GM18498 (cell line): Measurements from ENCODE around the gene RIPOR3.
"Not testable (repeated sequence)": the region's sequence is repeated elsewhere in the genome, so short reads cannot be mapped to it uniquely, and the experiment has no call there.

Experiments
- ATAC-seq: cut with Tn5 transposase; IDR thresholded peaks from one replicate; pipeline ENCODE4 v1.9.1; 2021; ENCODE audit warnings: mild to moderate bottlenecking, moderate library complexity; ENCODE audit not compliant: unreplicated experiment

Gene RIPOR3

DNA sequence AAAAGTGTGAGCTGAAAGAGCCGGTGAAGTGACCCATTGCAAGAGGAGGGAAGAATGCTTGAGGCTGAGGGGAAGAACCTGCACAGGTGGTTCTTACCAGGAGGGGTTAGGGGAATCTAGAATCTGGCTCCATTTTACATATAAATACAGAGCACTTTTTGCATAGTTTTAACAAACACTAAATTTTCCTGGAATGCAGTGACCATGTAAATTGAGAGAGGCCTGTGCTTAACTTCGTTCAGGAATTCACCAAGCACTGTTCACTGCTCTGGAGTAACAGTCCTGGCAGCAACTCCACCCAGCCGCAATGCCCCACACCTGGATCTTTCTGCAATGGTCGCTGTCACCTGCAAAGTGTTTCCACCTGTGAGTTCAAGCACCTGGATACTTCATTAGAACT is 13.2 kb upstream of the RIPOR3 start:
- ATAC-seq: no peak

DNA sequence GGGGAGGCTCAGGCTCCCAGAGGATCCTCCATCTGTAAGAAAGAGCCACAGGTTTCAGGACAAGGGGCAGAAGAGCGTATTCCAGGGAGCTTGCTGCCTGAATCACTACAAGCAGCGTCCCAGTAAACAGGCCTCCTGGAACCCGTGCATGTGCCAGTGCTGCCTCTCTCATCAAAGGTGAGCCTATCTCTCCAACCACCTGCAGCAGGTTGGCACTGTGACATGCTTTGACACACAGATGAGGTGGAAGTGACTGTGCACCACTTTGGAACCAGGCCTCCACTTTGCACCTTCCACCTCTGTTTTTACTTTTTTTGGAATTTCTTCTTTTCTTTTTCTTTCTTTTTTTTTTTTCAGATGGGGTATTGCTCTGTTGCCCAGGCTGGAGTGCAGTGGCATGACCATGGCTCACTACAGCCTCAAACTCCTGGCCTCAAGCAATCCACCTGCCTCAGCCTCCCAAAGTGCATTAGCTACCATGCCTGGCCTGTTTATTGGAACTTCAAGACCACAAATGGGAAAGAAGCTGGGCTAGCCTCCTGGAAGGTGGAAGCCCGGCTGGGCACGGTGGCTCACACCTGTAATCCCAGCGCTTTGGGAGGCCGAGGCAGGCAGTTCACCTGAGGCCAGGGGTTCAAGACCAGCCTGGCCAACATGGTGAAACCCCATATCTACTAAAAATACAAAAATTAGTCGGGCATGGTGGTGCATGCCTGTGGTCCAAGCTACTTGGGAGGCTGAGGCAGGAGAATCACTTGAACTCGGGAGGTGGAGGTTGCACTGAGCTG is 12.5 kb upstream of the RIPOR3 start:
- ATAC-seq: not testable (repeated sequence)

DNA sequence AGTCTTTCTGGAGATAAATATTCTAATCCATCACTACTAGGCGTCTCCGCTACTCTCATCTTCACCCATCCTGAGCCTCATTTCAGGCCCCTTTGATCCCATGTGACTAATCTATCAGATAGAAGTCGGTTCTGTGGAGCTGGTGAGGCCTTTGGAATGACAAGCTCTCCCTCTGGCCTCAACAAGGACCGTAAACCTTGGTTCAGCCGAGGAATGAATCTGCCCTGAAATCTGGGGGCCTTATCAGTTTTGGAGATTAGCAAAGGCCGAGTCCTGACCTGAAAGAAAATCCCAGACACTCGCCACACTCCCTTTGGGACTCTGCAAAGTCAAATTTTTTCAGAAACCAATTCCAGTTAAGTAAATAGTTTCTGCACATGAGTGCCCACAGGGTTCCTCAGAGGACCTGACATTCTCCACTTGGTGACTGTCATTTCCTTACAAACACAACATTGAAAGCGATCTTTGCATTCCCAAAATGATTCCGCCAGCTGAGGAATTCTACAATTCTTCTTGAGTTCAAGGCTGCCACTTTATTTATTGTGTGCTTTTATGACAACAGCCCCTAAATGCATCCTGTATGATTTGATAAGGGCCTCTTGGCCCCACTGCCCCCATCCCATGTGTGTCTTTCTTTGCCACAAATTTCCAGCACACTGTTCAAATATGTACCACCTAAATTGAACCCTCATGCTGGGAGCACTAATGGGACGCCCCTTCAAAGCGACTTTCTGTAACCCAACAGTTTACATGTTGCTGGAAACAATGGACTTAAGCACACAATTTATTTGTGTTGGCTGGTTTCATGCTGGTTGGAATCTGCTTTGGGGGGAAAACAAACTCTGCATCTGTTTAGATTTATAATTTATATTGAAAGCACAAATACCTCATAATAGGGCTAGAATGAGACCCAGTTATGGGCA is 10.0 kb upstream of the RIPOR3 start:
- no peak for ATAC-seq

DNA sequence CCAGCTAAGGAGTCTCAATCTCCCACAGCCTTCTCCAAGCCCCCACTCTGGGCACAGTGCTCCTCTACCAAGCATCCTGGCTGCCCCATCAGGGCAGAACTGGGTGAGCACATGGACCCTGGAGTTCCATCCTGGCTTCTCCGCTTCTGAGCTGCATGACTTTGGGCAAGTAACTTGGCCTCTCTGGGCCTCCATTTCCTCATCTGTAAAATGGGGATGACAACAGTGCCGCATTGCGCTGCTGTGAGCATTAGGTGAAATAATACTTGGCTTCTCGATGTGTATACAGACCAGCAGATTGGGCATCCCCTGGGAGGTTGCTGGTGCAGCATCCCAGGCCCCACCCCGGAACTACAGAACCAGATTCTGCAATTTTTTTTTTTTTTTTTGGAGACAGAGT is 8.3 kb upstream of the RIPOR3 start:
- ATAC-seq: no peak

DNA sequence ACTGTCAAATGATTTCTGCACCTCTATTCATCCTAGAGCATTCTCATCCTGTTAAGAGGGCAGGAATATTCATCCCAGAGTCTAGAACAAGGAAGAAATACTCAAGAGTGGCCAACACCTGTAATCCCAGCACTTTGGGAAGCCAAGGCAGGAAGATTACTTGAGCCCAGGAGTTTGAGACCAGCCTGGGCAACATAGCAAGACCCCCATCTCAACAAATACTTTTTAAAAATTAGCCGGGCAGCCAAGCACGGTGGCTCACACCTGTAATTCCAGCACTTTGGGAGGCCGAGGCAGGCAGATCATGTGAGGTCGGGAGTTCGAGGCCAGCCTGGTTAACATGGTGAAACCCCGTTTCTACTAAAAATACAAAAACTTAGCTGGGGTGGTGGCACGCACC is 6.9 kb upstream of the RIPOR3 start:
- ATAC-seq: not testable (repeated sequence)

DNA sequence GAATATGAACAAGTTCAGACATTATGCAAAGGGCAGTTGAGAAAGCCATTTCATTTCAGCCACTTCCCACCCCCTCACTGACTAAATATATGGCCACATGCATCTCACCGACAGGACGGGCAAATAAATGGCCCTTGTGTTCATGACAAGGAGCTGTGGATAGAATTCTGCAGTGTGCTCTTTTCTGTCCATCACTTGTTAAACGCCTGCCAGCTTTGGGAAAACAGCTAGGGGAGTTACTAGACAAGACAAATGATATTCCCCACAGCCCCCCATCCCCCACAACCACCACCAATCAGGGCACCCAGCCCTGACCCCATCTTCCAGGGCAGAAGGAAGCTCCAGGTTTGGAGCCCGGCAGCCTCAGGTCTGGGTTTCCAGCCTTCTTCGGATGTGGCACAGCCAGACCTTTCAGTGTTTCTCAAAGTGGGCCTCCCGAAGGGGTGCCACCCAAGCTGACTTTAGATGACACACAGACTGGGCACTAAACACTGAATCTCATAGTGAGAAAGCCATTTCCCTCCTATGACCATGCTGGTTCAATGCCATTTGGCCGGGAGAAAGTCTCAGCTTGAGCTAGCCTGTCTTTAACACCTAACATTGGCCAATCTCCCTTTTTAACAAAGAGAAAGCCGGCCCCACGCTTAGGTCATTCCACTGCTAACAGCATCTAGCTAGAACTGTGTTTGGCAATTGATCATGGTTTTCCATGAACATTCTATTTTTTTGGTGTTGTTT is 4.0 kb upstream of the RIPOR3 start:
- no peak for ATAC-seq

DNA sequence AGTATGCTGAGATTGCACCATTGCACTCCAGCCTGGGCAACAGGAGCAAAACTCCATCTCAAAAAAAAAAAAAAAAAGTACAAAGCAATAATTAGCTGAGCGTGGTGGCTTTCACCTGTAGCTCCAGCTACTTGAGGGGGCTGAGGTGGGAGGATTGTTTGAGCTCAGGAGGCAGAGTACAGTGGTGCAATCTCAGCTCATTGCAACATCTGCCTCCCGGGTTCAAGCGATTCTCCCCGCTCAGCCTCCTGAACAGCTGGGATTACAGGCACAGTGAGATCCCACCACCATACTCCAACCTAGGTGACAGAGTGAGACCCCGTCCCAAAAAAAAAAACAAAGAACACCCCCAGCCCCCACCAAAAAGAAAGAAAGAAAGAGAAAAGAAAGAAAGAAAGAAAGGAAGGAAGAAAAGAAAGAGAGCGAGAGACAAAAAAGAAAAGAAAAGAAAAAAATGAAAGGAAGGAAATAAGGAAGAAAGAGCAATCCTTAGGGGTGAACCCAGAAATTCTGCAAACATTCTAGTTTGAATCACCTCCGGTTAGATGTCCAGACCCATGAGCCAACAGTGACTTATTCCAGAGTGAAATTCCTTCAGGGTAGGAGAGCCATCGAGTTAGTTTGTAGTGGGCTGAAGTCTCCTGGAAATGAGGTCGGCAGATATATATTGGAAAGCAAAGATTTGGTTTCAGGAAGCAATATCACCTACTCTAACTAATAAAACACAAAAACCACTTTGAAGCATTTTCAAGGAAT is 3.2 kb upstream of the RIPOR3 start:
- ATAC-seq: no peak

DNA sequence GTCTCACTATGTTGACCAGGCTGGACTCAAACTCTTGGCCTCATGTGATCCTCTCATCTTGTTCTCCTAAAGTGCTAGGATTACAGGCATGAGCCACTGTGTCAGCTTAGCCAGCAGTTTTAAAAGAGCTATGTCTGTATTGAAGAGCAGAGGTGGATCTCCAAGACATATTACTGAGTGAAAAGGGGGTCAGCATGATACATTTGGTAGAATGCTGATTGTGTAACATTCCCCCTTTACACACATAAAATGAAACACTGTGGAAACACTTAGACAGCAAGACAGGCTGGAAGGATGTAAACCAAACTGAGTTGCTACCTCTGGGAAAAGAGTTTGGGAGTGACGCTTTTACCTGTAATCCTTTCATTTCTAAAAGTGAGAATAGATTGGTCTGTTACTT is 1.7 kb upstream of the RIPOR3 start:
- no peak for ATAC-seq

DNA sequence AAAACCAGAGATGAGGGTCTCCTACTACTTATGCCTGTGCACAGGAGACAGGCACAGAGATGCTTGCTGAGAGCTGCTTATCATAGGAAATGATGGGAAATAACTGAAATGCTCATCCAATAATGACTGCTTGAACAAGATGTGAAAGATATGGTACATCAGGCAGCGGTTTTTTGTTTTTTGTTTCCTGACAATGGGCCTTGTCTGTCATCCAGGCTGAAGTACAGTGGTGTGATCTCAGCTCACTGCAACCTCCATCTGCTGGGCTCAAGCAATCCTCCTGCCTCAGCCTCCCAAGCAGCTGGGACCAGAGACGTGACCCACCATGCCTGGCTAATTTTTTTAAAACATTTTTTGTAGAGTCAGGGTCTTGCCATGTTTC is 1.2 kb upstream of the RIPOR3 start:
- ATAC-seq: no peak

DNA sequence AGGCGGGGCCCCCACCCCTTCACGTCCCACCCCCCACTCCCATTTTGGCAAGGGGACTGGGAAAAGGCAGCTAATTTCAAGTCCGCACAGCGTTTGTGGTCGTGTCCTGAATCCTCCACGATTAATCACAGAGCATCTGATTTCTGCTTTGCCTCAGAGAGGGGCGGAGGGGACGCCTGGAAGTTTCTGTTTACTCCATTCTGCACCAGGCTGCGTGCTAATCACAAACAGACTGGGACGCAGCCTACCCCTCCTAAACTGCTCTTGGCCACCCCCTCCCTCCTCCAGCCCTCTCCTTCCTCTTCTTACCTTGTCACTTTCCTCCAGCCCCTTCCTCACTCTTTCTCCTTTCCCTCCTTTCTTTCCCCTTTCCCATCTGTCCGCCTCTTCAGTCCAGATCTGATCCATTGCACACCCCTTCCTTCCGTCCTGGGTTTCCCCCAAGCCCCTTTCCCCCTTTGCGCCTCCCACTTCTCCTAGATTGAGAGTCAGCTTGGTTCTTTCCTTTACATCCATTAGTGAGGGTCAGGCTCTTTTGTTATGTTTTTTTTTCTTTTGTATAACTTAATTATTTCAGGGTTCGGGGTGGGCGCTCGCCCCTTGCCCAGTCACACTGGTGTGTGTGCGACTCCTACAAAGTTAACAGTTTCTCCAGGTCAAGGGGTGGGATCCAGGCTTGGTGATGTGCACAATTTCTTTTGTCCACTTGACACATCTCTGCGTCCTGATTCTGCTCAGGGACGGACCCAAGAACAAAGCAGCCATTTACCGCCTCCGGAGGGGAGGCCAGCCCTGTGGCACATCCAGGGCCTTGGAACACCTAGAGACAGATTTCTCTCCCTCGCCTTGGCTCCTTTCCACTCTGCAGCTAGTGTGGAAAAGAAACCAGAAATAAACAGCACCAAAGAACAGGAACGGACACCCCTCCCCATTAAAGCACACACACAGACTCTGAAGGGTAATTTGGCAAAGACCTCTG is 520 bp upstream of the RIPOR3 start:
- ATAC-seq: no peak

DNA sequence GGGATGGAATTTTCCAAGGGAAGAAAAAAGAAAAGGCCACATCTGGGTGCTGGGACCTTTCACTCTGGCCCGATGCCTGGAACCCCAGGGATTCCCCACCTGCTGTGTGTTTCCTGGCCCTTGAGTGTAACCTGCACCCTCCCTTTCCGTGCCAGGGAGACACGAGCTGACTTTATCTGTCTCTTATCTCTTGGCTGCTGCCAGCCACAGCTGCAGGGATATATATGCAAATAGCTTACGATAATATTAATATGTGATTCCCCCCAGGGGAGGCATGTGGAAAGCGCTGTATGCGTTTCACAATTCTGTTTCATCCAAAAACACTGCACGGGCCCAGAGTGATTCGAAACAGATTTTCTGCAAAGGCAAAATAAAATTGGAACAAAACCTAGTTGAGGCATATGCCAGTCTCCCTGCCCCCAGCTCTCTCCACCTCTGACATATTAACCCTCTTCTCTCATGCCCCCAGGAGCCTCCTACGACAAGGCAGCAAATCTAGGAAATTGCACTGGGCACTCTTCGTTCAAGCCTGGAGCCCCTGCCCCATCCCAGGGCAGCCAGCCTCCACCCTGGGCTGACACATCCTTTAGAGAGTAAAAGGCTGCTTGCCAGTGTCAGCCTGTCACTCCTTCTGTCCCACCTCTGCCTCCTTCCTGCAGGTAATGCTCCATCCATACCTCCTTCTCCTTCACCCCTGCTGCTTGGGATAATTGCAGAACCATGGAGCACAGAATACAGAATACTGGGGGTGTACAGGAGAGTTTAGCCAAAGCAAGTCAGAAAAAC is 1.3 kb downstream of the RIPOR3 start:
- no peak for ATAC-seq

DNA sequence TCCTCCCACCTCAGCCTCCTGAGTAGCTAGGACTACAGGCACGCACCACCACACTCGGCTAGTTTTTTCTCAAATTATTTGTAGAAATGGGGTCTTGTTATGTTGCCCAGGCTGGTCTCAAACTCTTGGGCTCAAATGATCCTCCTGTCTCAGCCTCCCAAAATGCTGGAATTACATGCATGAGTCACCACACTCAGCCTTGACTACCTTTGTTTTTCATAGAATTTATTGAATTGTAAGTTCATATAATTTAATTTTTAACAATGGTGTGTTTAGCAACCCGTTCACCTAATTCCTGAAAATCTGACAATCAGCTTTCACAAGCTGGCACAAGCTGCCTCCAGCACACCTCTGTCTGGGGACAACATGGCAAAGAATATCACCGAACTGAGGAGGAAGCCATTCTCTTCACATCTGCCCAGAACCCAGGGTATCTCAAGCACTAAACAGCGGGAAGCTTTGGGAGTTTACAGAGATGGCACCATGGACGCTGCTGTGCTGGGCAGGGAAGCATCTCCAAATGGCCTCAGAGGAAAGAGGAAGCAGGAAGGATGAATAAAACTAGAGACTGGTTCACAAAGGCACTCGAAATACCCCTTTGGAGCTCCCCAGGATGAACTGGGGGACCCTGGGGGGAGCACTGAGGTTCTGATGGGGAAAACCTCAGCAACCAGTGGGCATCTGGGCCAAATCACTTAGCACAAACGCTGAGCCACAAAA is 2.9 kb downstream of the RIPOR3 start:
- ATAC-seq: no peak

DNA sequence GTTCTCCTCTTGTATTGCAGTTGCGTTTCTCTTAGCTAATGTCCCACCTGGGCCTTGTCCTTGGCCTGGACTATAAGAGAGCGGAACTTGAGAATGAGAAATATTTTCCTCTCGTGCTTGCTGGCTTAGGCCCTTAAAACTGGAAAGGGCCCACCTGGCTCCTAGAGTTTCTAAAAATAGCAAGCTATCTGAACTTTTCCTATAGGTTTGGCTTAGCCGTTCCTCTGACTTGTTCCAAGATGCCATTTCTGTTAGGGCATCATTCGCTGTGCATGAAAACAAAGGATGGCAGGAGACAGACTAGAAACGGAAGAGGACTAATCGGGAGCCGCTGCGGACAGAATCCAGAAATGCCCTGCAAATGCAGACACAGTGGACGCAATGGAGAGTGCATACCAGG is 4.5 kb downstream of the RIPOR3 start:
- no peak for ATAC-seq

DNA sequence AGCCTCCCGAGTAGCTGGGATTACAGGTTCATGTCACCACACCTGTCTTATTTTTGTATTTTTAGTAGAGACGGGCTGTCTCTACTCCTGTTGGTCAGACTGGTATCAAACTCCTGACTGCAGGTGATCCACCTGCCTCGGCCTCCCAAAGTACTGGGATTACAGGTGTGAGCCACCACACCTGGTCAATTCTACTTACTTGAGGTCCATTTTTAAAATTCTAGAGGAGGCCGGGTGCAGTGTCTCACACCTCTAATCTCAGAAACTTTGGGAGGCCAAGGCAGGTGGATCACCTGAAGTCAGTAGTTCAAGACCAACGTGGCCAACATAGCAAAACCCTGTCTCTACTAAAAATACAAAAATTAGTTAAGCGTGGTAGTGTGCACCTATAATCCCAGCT is 7.8 kb downstream of the RIPOR3 start:
- ATAC-seq: no peak

DNA sequence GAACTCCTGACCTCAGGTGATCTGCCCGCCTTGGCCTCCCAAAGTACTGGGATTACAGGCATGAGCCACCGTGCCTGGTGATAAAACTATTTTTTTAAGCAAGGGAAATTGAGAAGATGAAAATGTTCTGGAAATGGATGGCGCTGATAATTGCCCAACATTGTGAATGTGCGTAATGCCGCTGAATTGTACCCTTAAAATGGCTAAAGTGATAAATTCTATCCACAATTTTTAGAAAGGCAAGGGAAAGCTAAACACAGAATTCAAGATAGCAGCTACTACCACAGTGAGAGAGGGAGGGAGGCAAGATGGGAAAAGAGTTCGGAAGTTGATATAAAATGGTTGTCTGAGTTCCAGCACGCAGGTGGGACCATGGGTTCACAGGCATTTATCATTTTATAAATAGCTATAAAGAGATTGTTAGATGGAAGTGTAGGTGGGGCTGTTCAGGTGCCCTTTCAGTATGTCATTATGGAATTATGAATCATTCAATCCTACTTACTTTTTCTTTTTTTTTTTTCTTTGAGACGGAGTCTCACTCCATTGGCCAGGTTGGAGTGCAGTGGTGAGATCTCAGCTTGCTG is 8.3 kb downstream of the RIPOR3 start:
- no peak for ATAC-seq

DNA sequence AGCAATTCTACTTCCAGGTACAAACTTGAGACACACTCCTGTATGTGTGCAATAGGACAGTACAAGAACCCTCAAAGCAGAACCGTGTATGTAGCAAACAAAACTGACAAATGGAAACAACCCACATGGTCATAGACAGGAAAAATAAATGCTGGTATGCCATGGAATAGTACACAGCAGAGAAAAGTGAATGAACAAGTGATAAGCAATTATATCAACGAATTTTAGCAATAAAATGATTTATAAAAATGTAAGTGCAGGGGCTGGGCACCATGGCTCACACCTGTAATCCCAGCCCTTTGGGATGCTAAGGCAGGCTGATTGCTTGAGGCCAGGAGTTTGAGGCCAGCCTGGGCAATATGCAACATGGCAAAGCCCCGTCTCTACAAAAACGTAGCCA is 9.3 kb downstream of the RIPOR3 start:
- ATAC-seq: no peak

DNA sequence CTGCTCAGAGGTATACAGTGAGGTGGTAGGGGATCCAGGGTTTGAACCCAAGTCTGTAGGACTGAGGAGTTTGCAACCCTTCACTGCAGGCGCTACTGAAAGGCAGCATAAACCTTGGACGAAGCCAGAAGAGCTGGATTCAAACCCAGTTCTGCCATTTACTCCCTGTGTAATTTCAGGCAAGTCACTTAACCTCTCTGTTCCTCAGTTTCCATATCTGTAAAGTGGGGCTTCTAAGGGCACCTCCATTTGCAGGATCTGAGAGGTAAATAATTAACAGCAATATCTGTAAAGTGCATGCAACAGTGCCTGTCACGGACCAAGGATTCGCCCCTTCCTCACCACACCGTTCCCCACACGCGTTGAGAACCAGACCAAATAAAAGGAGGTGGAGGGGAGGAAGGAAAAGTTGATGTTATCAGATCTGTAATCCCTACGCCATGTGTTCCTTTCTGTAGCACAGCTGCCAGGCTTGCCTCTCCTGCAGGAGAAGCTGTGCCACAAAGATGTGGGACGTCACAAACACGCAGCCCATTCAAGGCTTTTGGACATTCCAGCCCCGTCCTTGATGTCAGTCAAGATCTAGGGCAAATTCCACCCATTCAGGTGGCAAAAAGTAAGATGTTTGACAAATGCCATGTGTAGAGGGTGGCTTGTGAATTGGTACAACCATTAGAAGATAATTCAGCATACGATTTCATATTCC is 9.8 kb downstream of the RIPOR3 start:
- ATAC-seq: no peak
